Thyroid gland (tissue), 4 donors: ENCODE data around the gene TSHZ2.

ENCODE experiments used
- POLR2A ChIP-seq, 2 donors: fragments of 450-650 bp; IDR thresholded peaks; one replicate each; pipeline ENCODE4 v1.6.1; 2017; ENCODE audit warnings: antibody characterized with exemption in 2 of 2, mild to moderate bottlenecking in 2 of 2, moderate library complexity in 1 of 2
- TF ChIP-seq, protein P1 (sequence below), 6 experiments: fragments of 200-600 bp in 3 of 6; fragments of 450-650 bp in 3 of 6; sonication (generic) in 3 of 6; IDR thresholded peaks; one replicate each; pipeline ENCODE4 v1.5.1; 2016 to 2019; ENCODE audit warnings: antibody characterized with exemption in 6 of 6, mild to moderate bottlenecking in 2 of 6, inconsistent platforms in 1 of 6, moderate library complexity in 1 of 6

DNA sequence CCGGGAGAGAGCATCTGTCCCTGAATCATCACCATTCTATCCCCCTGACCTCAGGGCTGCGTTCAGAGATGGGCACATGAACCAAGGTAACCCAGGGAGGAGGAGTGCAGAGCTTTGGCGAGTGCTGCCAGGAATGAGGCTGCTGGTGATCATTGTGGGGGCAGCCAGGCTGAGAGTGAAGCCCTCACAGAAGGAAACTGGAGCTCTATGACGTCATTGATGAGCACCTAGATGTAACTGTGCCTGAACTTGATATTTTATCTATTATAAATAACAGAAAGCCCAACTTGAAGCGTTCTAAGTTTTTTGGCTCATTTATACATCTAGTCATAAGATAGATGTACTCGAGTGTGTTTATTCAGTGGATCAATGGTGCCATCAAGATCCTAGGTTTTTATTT lies 17.3 kb upstream of the TSHZ2 start:
- TF ChIP-seq, protein P1, sequence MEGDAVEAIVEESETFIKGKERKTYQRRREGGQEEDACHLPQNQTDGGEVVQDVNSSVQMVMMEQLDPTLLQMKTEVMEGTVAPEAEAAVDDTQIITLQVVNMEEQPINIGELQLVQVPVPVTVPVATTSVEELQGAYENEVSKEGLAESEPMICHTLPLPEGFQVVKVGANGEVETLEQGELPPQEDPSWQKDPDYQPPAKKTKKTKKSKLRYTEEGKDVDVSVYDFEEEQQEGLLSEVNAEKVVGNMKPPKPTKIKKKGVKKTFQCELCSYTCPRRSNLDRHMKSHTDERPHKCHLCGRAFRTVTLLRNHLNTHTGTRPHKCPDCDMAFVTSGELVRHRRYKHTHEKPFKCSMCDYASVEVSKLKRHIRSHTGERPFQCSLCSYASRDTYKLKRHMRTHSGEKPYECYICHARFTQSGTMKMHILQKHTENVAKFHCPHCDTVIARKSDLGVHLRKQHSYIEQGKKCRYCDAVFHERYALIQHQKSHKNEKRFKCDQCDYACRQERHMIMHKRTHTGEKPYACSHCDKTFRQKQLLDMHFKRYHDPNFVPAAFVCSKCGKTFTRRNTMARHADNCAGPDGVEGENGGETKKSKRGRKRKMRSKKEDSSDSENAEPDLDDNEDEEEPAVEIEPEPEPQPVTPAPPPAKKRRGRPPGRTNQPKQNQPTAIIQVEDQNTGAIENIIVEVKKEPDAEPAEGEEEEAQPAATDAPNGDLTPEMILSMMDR (IDR thresholded peaks at IDR 0.05) = no peak
- TF ChIP-seq POLR2A (IDR thresholded peaks at IDR 0.05) = no peak
